ENCODE measurements around the gene CKMT1B.
A peak's percentile ranks its signal among the peaks of the same experiment; 100 is the strongest.
"Not testable (repeated sequence)": the region's sequence is repeated elsewhere in the genome, so short reads cannot be mapped to it uniquely, and the experiment has no call there.

The CKMT1B gene

GRCh38 chr15:43593328-43594190 is at the start of gene CKMT1B:
Gene CKMT1B, plus strand, starts transcription at chr15:43594027. Its CDS starts 192 bp downstream, at chr15:43594219.
- DNase-seq: not testable (repeated sequence)

DNA sequence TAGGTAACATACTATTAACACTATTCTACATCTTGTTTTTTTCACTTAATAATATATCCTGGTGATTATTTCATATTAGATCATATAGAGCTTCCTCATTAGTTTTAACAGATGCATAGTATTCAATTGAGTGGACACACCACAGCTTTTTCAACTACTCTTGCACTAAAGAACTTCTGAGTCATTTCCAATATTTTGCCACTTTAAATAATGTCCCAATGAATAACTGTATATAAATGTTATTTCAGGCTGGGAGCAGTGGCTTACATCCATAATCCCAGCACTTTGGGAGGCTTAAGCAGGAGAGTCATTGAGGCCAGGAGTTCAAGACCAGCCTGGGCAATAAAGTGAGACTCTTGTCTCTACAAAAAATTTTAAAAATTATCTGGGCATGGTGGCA is 49.6 kb upstream of the CKMT1B start:
- DNase-seq: no peak

DNA sequence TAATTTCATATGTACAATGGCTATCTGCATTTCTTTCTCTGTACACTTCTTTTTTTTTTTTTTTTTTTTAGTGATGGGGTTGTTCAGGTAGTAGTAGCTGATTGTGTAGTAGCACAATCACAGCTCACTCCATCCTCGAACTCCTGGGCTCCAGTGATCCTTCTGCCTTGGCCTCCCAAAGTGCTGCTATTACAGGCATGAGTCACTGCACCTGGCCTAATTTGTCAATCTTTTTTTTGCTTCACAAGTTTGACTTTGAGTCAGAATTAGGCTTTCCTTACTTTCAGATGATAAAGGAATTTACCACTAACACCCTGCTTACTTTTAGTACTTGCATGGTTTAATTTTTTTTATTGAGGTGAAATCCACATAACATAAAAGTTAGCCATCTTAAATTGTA is 48.4 kb upstream of the CKMT1B start:
- DNase-seq: no peak

- DNase-seq: no peak
Measured at GRCh38 chr15:43547539-43547938, 46.3 kb upstream of the CKMT1B start.

DNA sequence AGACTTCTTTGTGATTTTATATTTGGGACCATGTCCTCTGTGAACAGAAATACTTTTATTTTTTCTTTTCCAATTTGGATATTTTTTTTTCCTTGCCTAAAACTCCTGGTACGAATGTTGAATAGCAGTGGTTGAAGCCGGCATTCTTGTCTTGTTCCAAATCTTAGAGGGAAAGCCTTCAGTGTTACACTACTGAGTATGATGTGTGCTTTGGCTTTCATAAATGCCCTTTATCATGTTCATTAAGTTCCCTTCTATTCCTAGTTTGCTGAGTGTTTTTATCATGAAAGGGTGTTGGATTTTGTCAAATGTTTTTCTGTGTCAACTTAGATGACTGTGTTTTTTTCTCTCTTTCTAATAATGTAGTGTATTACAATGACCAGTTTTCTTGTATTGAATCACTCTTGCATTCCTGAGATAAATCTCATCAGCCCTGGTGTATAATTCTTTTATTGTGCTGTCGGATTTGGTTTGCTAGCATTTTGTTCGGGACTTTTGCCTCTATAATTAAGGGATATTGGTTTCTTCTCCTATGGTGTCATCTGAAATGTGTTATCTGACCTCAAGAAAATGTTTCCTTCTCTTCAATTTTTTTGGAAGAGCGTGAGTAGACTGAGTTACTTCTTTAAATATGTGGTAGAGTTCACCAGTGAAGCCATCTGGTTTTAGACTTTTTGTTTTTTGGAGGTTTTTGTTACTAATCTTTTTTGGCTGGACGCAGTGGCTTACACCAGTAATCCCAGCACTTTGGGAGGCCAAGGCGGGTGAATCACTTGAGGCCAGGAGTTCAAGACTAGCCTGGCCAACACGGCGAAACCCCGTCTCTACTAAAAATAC is 43.1 kb upstream of the CKMT1B start:
- no peak for DNase-seq

DNA sequence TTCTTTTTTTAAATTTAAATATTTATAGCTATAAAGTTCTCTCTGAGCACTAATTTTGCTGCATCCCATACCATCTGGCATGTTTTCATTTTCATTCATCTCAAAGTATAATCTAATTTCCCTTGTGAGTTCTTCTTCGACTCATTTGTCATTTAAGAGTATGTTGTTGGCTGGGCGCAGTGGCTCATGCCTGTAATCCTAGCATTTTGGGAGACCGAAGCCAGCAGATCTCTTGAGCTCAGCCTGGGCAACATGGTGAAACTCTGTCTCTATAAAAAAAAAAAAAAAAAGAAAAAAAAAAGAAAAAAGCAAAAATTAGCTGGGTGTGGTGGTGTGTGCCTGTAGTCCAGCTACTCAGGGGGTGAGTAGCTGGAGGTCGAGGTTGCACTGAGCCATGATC is 41.6 kb upstream of the CKMT1B start:
- DNase-seq: peak; percentile 31

DNA sequence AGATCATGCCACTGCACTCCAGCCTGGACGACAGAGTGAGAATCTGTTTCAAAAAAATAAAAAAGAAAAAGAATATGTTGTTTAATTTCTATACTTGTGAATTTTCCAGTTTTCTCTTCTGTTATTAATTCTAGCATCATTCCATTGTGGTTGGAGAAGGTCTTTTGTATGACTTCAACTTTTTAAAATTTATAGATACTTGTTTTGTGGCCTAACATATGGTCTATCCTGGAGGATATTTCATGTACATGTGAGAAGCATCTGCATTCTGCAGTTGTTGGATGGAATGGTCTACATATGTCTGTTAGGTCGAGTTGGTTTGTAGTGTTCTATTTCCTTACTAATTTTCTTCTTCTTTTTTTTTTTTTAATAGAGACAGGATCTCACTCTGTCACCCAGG is 40.8 kb upstream of the CKMT1B start:
- DNase-seq: no peak

- not testable (repeated sequence) for DNase-seq
Measured at GRCh38 chr15:43562753-43563152, 31.1 kb upstream of the CKMT1B start.

DNA sequence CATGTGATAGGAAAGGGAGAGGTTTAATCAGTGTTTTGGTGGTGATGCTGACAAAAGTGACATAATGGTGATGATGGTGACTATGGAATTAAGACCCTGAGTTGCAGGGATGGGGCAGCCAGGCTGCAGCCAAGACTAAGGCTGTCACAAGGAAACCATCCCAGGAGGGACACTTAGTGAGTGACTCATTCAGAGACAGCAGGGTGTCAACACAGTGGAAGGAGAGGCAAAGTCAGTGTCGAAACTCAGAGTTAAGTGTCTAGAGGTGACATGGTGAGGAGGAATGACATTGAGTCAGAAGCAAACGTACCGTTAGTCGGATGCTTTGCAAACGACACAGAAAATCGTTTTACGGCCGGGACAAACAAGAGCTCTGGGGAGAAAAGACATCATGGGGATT is 30.0 kb upstream of the CKMT1B start:
- not testable (repeated sequence) for DNase-seq

DNA sequence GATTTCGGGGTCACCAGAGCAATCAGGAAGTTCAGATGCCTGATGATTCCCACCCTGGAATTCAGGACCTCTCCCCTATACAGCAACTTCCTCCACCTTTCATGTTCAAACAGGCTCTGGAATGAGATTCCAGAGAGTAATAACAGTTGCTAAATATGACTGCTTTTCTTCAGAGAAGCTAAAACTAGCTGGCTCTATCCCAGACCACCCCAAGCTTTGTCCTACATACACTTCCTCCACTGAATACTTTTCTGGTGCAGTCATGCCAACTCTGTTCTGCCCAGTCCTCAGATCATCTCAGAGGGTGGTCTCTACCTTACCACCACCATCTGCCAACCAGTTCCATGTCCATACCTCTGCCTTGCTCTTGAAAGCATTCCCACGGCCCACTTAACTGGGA is 27.2 kb upstream of the CKMT1B start:
- DNase-seq: not testable (repeated sequence)

GRCh38 chr15:43574607-43575006 is 19.2 kb upstream of the CKMT1B start:
- DNase-seq: not testable (repeated sequence)

GRCh38 chr15:43589778-43590466 is 3.9 kb upstream of the CKMT1B start, which contains the start of gene PPIP5K1:
Gene PPIP5K1, minus strand, starts transcription at chr15:43590208. Its CDS starts 5,704 bp downstream, at chr15:43584504.
- not testable (repeated sequence) for DNase-seq

GRCh38 chr15:43592841-43593240 is 986 bp upstream of the CKMT1B start:
- not testable (repeated sequence) for DNase-seq

- not testable (repeated sequence) for DNase-seq
Measured at GRCh38 chr15:43599131-43599530, 5.3 kb downstream of the CKMT1B start.

- not testable (repeated sequence) for DNase-seq
Measured at GRCh38 chr15:43600200-43600599, 6.4 kb downstream of the CKMT1B start.

DNA sequence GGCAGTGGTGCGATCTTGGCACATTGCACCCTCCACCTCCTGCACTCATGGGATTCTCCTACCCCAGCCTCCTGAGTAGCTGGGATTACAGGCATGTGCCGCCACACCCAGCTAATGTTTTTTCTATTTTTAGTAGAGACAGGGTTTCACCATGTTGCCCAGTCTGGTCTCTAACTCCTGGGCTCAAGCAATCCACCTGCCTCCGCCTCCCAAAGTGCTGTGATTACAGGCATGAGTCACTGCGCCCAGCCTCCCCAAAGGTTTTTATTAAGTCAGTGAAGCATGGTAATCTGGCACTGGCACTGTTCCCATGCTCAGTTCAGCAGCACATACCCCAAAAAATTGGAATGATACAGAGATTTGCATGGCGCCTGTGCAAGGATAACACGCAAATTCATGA is 8.4 kb downstream of the CKMT1B start:
- DNase-seq: peak; percentile 76

GRCh38 chr15:43617750-43618149 is 23.9 kb downstream of the CKMT1B start:
- not testable (repeated sequence) for DNase-seq

GRCh38 chr15:43618700-43619099 is 24.9 kb downstream of the CKMT1B start, which contains the start of gene STRC:
Gene STRC, minus strand, starts transcription at chr15:43618800. Its CDS starts 78 bp downstream, at chr15:43618722.
- not testable (repeated sequence) for DNase-seq

DNA sequence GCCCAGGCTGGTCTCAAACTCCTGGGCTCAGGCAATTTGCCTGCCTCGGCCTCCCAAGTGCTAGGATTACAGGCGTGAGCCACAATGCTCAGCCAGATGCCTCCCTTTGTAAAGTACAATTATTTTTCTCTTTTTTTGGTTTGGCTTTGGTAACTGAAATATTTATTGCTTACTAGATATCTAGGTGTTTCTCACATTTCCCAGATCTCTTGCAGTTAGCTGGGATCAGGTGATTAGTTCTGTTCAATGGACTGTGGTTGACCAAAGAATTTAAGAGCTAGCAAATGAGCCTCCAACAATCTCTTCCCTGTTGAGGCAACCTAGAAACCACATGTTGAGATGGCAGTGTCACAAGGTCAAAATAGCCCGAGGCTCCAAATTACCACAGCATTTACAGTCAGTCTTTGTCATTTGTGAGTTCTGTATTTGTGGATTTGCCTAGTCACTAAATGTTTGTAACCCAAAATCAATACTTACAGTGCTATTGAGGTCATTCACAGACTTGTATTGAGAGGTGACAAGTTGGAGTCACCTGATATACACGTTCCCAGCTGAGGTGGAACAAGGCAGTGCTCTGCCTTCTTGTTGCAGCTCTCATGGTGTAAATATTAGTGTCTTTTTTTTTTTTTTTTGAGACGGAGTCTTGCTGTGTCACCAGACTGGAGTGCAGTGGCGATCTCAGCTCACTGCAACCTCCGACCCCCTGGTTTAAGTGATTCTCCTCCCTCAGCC is 28.4 kb downstream of the CKMT1B start:
- DNase-seq: not testable (repeated sequence)

DNA sequence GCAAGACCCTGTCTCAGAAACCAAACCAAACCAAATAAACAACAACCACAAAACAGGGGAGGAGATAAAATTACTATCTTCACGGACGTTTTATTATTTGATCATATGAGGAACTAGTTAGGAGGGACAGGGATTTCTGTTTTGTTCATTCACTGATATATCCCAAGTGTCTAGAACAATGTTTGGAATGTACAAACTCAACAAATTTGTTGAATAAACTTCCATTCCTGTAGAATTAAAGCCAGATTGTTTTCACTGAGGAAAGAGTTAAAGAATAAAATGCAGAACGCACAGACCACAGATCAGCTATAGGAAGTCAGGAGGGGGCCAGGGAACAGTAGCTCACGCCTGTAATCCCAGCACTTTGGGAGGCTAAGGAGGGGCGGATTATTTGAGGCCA is 31.3 kb downstream of the CKMT1B start:
- no peak for DNase-seq

DNA sequence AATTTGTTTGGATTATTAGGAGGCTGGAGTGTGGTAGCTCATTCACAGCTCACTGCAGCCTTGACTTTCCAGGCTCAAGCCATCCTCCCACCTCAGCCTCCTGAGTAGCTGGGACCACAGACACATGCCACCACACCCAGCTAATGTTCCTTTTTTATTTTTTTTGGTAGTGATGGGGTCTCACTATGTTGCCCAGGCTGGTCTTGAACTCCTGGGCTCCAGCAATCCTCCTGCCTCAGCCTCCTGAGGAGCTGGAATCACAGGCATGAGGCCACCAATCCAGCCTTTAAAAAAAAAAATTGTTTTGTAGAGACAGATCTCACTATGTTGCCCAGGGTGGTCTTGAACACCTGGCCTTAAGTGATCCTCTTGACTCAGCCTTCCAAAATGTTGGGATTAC is 33.1 kb downstream of the CKMT1B start:
- DNase-seq: not testable (repeated sequence)
